H9 (cell line): Measurements from ENCODE around the gene CYB5RL. TPM values are rescaled to one million over a fixed set of nuclear protein-coding genes. Genes with fewer than 3 reads are reported as not detected.

Source experiments
- DNase-seq: peaks from one replicate; pipeline ENCODE4 v3.0.0-alpha.2; 2017
- H2AFZ ChIP-seq: one replicate; pipeline ENCODE4 v1.6.1; 2013; ENCODE audit warnings: mild to moderate bottlenecking, low read length, control low read depth, moderate library complexity
- H2AK5ac ChIP-seq: 2 replicates; pipeline ENCODE4 v1.6.1; 2013; ENCODE audit warnings: low read length, control low read depth, mixed read lengths; ENCODE audit not compliant: insufficient read length
- H2BK120ac ChIP-seq: one replicate; pipeline ENCODE4 v1.6.1; 2013; ENCODE audit warnings: low read depth, mild to moderate bottlenecking, low read length, control low read depth, inconsistent platforms; ENCODE audit not compliant: poor library complexity, severe bottlenecking
- H2BK12ac ChIP-seq: 2 replicates; pipeline ENCODE4 v1.6.1; 2013; ENCODE audit warnings: low read length, control low read depth, mixed read lengths, low read depth; ENCODE audit not compliant: insufficient read length
- H2BK15ac ChIP-seq: 2 replicates; pipeline ENCODE4 v1.6.1; 2013; ENCODE audit warnings: low read depth, low read length, control low read depth
- H2BK20ac ChIP-seq: one replicate; pipeline ENCODE4 v1.6.1; 2013; ENCODE audit warnings: low read depth, mild to moderate bottlenecking, low read length, control low read depth, inconsistent platforms; ENCODE audit not compliant: poor library complexity, severe bottlenecking
- H2BK5ac ChIP-seq: 2 replicates; pipeline ENCODE4 v1.6.1; 2013; ENCODE audit warnings: low read length, control low read depth, mixed read lengths; ENCODE audit not compliant: insufficient read length
- H3K14ac ChIP-seq: 2 replicates; pipeline ENCODE4 v1.6.1; 2013; ENCODE audit warnings: low read length, control low read depth; ENCODE audit not compliant: insufficient read depth
- H3K18ac ChIP-seq: 2 replicates; pipeline ENCODE4 v1.6.1; 2013; ENCODE audit warnings: low read depth, mild to moderate bottlenecking, mixed read lengths, low read length, control low read depth; ENCODE audit not compliant: insufficient read length
- H3K23ac ChIP-seq: 2 replicates; pipeline ENCODE4 v1.6.1; 2013; ENCODE audit warnings: low read length, control low read depth, mixed read lengths, low read depth; ENCODE audit not compliant: insufficient read length
- H3K23me2 ChIP-seq: 2 replicates; pipeline ENCODE4 v1.6.1; 2013; ENCODE audit warnings: low read depth, mild to moderate bottlenecking, mixed read lengths, low read length, control low read depth; ENCODE audit not compliant: insufficient read length, poor library complexity, severe bottlenecking
- H3K27ac ChIP-seq: 2 replicates; pipeline ENCODE4 v1.5.1; 2013; ENCODE audit warnings: low read length, control low read depth, mixed read lengths, low read depth; ENCODE audit not compliant: insufficient read length
- H3K27me3 ChIP-seq: 2 replicates; pipeline ENCODE4 v1.6.1; 2013; ENCODE audit warnings: low read length, control low read depth, inconsistent platforms; ENCODE audit not compliant: insufficient read depth
- H3K4ac ChIP-seq: 2 replicates; pipeline ENCODE4 v1.6.1; 2013; ENCODE audit warnings: low read depth, mild to moderate bottlenecking, control low read depth, inconsistent platforms, low read length, moderate library complexity
- H3K4me1 ChIP-seq: 2 replicates; pipeline ENCODE4 v1.6.1; 2013; ENCODE audit warnings: low read length, control low read depth, inconsistent platforms; ENCODE audit not compliant: insufficient read depth
- H3K4me2 ChIP-seq: 2 replicates; pipeline ENCODE4 v1.6.1; 2013; ENCODE audit warnings: low read length, control low read depth, mixed read lengths; ENCODE audit not compliant: insufficient read length, insufficient read depth
- H3K56ac ChIP-seq: 2 replicates; pipeline ENCODE4 v1.6.1; 2013; ENCODE audit warnings: low read depth, mild to moderate bottlenecking, mixed read lengths, low read length, control low read depth; ENCODE audit not compliant: insufficient read length
- H3K79me1 ChIP-seq: 2 replicates; pipeline ENCODE4 v1.6.1; 2013; ENCODE audit warnings: low read depth, mild to moderate bottlenecking, moderate library complexity, low read length, control low read depth, inconsistent platforms; ENCODE audit not compliant: insufficient read depth, poor library complexity, severe bottlenecking
- H3K79me2 ChIP-seq: 2 replicates; pipeline ENCODE4 v1.6.1; 2013; ENCODE audit warnings: low read length, control low read depth, inconsistent platforms; ENCODE audit not compliant: insufficient read depth
- H3K9ac ChIP-seq: 2 replicates; pipeline ENCODE4 v1.6.1; 2013; ENCODE audit warnings: low read length, control low read depth, mixed read lengths; ENCODE audit not compliant: insufficient read length; ENCODE audit errors: extremely low read depth
- H3K9me3 ChIP-seq: one replicate; pipeline ENCODE4 v1.6.1; 2013; ENCODE audit warnings: low read depth, low read length, inconsistent platforms; ENCODE audit not compliant: control insufficient read depth
- H3T11ph ChIP-seq: one replicate; pipeline ENCODE4 v1.6.1; 2013; ENCODE audit warnings: mild to moderate bottlenecking, low read length, control low read depth, inconsistent platforms
- H4K20me1 ChIP-seq: one replicate; pipeline ENCODE4 v1.6.1; 2013; ENCODE audit not compliant: control insufficient read depth, insufficient read length, insufficient read depth
- H4K5ac ChIP-seq: 2 replicates; pipeline ENCODE4 v1.6.1; 2013; ENCODE audit warnings: low read depth, mild to moderate bottlenecking, mixed read lengths, low read length, control low read depth; ENCODE audit not compliant: insufficient read length
- H4K8ac ChIP-seq: replicated peaks from 2 replicates; pipeline ENCODE4 v1.6.1; 2013; ENCODE audit warnings: low read length, control low read depth, mixed read lengths, low read depth; ENCODE audit not compliant: insufficient read length
- H4K91ac ChIP-seq: 2 replicates; pipeline ENCODE4 v1.6.1; 2013; ENCODE audit warnings: low read depth, mild to moderate bottlenecking, moderate library complexity, mixed read lengths, low read length, control low read depth; ENCODE audit not compliant: insufficient read length
- H3K27ac Mint-ChIP-seq, 3 experiments: 2 replicates in 2 of 3; 3 replicates in 1 of 3; pipeline ENCODE4 v1.8.0; 2020 to 2021; ENCODE audit warnings: mixed read lengths in 3 of 3, mild to moderate bottlenecking in 1 of 3, moderate library complexity in 1 of 3
- H3K27me3 Mint-ChIP-seq: 2 replicates; pipeline ENCODE4 v1.8.0; 2021; ENCODE audit warnings: low read depth, mild to moderate bottlenecking, moderate library complexity, mixed read lengths
- H3K36me3 Mint-ChIP-seq, 3 experiments: 2 replicates in 2 of 3; 3 replicates in 1 of 3; pipeline ENCODE4 v1.8.0; 2020 to 2021; ENCODE audit warnings: low read depth in 3 of 3, mixed read lengths in 3 of 3; ENCODE audit not compliant: insufficient read depth in 1 of 3
- H3K4me1 Mint-ChIP-seq, 2 experiments: 2 replicates each; pipeline ENCODE4 v1.8.0; 2020; ENCODE audit warnings: mixed read lengths in 2 of 2
- H3K4me3 Mint-ChIP-seq, 2 experiments: 2 replicates in 1 of 2; 3 replicates in 1 of 2; pipeline ENCODE4 v1.8.0; 2020 to 2021; ENCODE audit warnings: mild to moderate bottlenecking in 2 of 2, mixed read lengths in 2 of 2, moderate library complexity in 1 of 2
- H3K9me3 Mint-ChIP-seq, 2 experiments: 2 replicates in 1 of 2; 3 replicates in 1 of 2; pipeline ENCODE4 v1.8.0; 2020; ENCODE audit warnings: mild to moderate bottlenecking in 2 of 2, mixed read lengths in 2 of 2, moderate library complexity in 1 of 2
- WGBS: extraction: QIAGEN DNeasy Blood & Tissue Kit; methylation state at CpG from one replicate; pipeline ENCODE4 v1.1.7; 2013; ENCODE audit warnings: missing lambda C conversion rate, low lambda C conversion rate, mixed read lengths; ENCODE audit not compliant: insufficient read length; ENCODE audit errors: extremely low coverage; 5-methylcytosine and 5-hydroxymethylcytosine counted together
- total RNA-seq: library from RNA; stranded (reverse); gene quantifications from 2 replicates; pipeline ENCODE4 v1.2.1, GENCODE V29; 2021
- TF ChIP-seq, protein P1 (sequence below): fragments of 200-600 bp; sonication (generic); conservative IDR thresholded peaks from 3 replicates; pipeline ENCODE4 v1.8.0; 2021; ENCODE audit warnings: antibody characterized with exemption, mild to moderate bottlenecking

Gene CYB5RL
- total RNA-seq, 1 experiment from 2014 or later, result 12.6 TPM

DNA sequence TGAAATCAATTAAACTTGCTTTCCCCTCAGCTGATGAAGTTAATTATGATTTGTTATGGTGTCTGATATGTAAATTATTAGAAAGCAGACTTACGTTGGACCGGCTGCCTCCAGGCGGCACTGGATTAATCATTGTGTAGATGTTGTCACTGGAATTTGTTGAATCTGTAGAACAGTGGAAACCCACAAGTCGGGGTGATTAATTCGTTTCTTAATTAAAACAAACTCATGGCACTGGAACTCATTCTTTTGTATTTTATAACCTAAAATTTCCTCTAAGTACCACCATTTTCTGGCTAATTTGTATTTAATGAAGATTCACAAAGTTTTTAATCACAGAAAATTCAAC is 39.2 kb upstream of the CYB5RL start:
- Histone ChIP-seq H3K14ac (no peak overlapping the region), H3K4ac (no peak overlapping the region), H2BK20ac (no peak overlapping the region), H4K8ac (no peak overlapping the region), H3K56ac (no peak overlapping the region), H3K27ac (no peak overlapping the region), H3K23me2 (no peaks in the 10 kb centered on the region), H2AK5ac (no peak overlapping the region), H3K4me2 (no peak overlapping the region), H3K79me2 (no peaks in the 10 kb centered on the region), H3K4me1 (no peaks in the 10 kb centered on the region), H2BK5ac (no peak overlapping the region), H3K27me3 (no peaks in the 10 kb centered on the region), H3K9me3 (no peaks in the 10 kb centered on the region), H2BK12ac (no peak overlapping the region), H3K18ac (no peak overlapping the region), H4K20me1 (no peaks in the 10 kb centered on the region), H4K5ac (no peak overlapping the region), H3K23ac (no peak overlapping the region), H2BK15ac (no peak overlapping the region), H3K9ac (no peak overlapping the region), H3T11ph (no peak overlapping the region), H2AFZ (no peak overlapping the region), H2BK120ac (no peak overlapping the region), H3K79me1 (no peaks in the 10 kb centered on the region), H4K91ac (no peak overlapping the region)
- no peak overlapping the region for H3K27ac Mint-ChIP-seq
- peaks cover 3 to 5% of the 10 kb centered on the region in 2 experiments; a peak in 4 of 5 replicates for H3K9me3 Mint-ChIP-seq
- no peak for DNase-seq
- no CpG with 5 or more reads among the region's 5 CpGs for WGBS
- peaks cover 46 to 77% (median 60%) of the 10 kb centered on the region in 3 experiments for H3K36me3 Mint-ChIP-seq
- no peak overlapping the region for H3K4me3 Mint-ChIP-seq
- TF ChIP-seq, protein P1, sequence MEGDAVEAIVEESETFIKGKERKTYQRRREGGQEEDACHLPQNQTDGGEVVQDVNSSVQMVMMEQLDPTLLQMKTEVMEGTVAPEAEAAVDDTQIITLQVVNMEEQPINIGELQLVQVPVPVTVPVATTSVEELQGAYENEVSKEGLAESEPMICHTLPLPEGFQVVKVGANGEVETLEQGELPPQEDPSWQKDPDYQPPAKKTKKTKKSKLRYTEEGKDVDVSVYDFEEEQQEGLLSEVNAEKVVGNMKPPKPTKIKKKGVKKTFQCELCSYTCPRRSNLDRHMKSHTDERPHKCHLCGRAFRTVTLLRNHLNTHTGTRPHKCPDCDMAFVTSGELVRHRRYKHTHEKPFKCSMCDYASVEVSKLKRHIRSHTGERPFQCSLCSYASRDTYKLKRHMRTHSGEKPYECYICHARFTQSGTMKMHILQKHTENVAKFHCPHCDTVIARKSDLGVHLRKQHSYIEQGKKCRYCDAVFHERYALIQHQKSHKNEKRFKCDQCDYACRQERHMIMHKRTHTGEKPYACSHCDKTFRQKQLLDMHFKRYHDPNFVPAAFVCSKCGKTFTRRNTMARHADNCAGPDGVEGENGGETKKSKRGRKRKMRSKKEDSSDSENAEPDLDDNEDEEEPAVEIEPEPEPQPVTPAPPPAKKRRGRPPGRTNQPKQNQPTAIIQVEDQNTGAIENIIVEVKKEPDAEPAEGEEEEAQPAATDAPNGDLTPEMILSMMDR, result no peak
- H3K27me3 Mint-ChIP-seq, result no peaks in the 10 kb centered on the region; the same call in 1 of the 2 replicates
- H3K4me1 Mint-ChIP-seq, result no peaks in the 10 kb centered on the region
